Brain microvascular endothelial cell (primary cell): ENCODE measurements around the gene PACSIN2.

Source experiments
- DNase-seq: peaks from one replicate; pipeline ENCODE4 v3.0.0-alpha.2; 2020
- H3K27ac ChIP-seq: fragments of 250-450 bp; sonication (Bioruptor Pico); 2 replicates; pipeline ENCODE4 v1.5.1; 2020; ENCODE audit warnings: mild to moderate bottlenecking, moderate library complexity
- H3K27me3 ChIP-seq: fragments of 250-450 bp; sonication (Bioruptor Pico); replicated peaks from 2 replicates; pipeline ENCODE4 v1.5.1; 2020; ENCODE audit warnings: mild to moderate bottlenecking
- H3K36me3 ChIP-seq: fragments of 250-450 bp; sonication (Bioruptor Pico); replicated peaks from 2 replicates; pipeline ENCODE4 v1.5.1; 2020; ENCODE audit warnings: mild to moderate bottlenecking
- H3K4me3 ChIP-seq: 2 replicates; pipeline ENCODE4 v1.5.1; 2011; ENCODE audit warnings: low read depth, mild to moderate bottlenecking, control low read depth, low read length, moderate library complexity
- in situ Hi-C: cut with HindIII; loops from 2 replicates; pipeline ENCODE4 v1.10.0; 2017; ENCODE audit warnings: low sequenced_read_pairs, low pct_ligation_motif_present
- TF ChIP-seq, protein P1 (sequence below): IDR thresholded peaks from 2 replicates; pipeline ENCODE4 v1.5.1; 2011; ENCODE audit warnings: low read depth, mild to moderate bottlenecking, moderate library complexity, low read length, control low read depth, inconsistent platforms; ENCODE audit errors: missing control alignments

PACSIN2 gene

DNA sequence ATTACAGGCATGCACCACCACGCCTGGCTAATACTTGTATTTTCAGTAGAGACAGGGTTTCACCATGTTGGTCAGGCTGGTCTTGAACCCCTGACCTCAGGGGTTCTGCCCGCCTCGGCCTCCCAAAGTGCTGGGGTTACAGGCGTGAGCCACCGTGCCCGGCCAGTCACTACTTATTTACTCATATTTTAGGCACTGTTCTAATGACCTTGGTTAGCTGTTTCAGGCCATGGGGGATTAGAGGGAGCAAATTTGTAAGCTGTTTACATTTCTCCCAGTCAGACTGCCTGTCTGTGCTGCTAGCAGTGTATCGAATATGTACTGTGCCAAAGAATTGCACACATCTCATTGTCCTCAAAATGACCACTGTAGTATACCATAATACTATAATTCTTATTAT lies 32.7 kb upstream of the PACSIN2 start:
- DNase-seq, result no peak
- Histone ChIP-seq H3K36me3 (no peaks in the 10 kb centered on the region), H3K27me3 (no peaks in the 10 kb centered on the region), H3K27ac (no peak overlapping the region), H3K4me3 (no peak overlapping the region)
- in situ Hi-C loops, result no loop called here
- TF ChIP-seq, protein P1, sequence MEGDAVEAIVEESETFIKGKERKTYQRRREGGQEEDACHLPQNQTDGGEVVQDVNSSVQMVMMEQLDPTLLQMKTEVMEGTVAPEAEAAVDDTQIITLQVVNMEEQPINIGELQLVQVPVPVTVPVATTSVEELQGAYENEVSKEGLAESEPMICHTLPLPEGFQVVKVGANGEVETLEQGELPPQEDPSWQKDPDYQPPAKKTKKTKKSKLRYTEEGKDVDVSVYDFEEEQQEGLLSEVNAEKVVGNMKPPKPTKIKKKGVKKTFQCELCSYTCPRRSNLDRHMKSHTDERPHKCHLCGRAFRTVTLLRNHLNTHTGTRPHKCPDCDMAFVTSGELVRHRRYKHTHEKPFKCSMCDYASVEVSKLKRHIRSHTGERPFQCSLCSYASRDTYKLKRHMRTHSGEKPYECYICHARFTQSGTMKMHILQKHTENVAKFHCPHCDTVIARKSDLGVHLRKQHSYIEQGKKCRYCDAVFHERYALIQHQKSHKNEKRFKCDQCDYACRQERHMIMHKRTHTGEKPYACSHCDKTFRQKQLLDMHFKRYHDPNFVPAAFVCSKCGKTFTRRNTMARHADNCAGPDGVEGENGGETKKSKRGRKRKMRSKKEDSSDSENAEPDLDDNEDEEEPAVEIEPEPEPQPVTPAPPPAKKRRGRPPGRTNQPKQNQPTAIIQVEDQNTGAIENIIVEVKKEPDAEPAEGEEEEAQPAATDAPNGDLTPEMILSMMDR, result no peak

- no peak overlapping the region for H3K4me3 ChIP-seq
- in situ Hi-C loops, result no loop called here
- no peaks in the 10 kb centered on the region for H3K36me3 ChIP-seq
- TF ChIP-seq, protein P1, result no peak
- no peak for DNase-seq
- no peaks in the 10 kb centered on the region for H3K27me3 ChIP-seq
- no peak overlapping the region for H3K27ac ChIP-seq
These were observed 29.4 kb upstream of the PACSIN2 start for GRCh38 chr22:43044290-43044712.

GRCh38 chr22:43042101-43042780 lies 27.3 kb upstream of the PACSIN2 start:
- TF ChIP-seq, protein P1, result no peak
- no peaks in the 10 kb centered on the region for H3K36me3 ChIP-seq
- H3K27ac ChIP-seq, result no peak overlapping the region
- in situ Hi-C loops, result no loop called here
- no peak overlapping the region for H3K4me3 ChIP-seq
- DNase-seq, result no peak
- no peaks in the 10 kb centered on the region for H3K27me3 ChIP-seq

DNA sequence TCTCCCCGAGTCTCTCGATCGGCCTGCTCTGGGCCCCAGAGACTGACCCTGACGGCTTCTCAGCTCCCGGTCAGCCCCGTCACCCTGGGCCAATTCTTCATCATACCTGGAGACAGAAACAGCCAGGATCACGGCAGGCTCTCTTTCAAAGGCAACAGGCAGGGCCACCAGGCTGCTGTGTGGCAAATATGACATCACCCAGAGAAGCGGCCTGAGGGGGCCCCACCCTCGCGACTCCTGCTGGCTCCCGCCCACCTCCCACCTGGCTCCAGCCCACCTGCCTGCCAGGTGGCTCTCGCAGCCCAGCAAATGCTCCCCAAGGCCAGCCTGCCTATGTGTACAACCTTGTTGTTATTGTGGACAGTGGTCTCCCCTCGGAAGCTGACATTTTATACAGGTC lies 24.9 kb upstream of the PACSIN2 start:
- in situ Hi-C loops, result no loop called here
- H3K36me3 ChIP-seq, result no peaks in the 10 kb centered on the region
- DNase-seq, result no peak
- no peak overlapping the region for H3K4me3 ChIP-seq
- TF ChIP-seq, protein P1, result no peak
- H3K27ac ChIP-seq, result no peak overlapping the region
- H3K27me3 ChIP-seq, result no peaks in the 10 kb centered on the region

DNA sequence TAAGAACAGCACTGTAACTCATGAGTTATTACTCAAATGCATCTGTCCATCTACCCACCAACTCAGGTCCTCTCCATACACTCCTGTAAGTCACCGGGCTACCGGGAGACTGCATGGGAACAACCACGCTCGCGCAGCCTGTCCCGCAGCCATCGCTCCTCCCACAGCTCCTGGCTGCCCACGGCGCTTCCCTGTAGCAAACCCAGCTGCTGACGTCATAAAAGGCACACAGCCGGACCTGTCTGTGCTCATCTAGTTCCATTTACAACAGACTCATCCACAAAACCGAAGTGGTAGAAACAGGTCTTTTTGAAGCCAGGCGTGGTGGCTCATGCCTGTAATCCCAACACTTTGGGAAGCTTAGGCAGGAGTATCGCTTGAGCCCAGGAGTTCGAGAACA lies 23.4 kb upstream of the PACSIN2 start:
- Histone ChIP-seq H3K36me3 (no peaks in the 10 kb centered on the region), H3K27ac (no peak overlapping the region), H3K27me3 (no peaks in the 10 kb centered on the region), H3K4me3 (no peak overlapping the region)
- no peak for DNase-seq
- in situ Hi-C loops, result no loop called here
- TF ChIP-seq, protein P1, result no peak

- H3K4me3 ChIP-seq, result no peak overlapping the region
- in situ Hi-C loops, result no loop called here
- TF ChIP-seq, protein P1, result no peak
- no peaks in the 10 kb centered on the region for H3K27me3 ChIP-seq
- no peak overlapping the region for H3K27ac ChIP-seq
- peak; percentile 79 for DNase-seq
- no peaks in the 10 kb centered on the region for H3K36me3 ChIP-seq
These were observed 21.4 kb upstream of the PACSIN2 start for GRCh38 chr22:43036282-43036829.
